Measurements from ENCODE around the gene STK32B.

DNA sequence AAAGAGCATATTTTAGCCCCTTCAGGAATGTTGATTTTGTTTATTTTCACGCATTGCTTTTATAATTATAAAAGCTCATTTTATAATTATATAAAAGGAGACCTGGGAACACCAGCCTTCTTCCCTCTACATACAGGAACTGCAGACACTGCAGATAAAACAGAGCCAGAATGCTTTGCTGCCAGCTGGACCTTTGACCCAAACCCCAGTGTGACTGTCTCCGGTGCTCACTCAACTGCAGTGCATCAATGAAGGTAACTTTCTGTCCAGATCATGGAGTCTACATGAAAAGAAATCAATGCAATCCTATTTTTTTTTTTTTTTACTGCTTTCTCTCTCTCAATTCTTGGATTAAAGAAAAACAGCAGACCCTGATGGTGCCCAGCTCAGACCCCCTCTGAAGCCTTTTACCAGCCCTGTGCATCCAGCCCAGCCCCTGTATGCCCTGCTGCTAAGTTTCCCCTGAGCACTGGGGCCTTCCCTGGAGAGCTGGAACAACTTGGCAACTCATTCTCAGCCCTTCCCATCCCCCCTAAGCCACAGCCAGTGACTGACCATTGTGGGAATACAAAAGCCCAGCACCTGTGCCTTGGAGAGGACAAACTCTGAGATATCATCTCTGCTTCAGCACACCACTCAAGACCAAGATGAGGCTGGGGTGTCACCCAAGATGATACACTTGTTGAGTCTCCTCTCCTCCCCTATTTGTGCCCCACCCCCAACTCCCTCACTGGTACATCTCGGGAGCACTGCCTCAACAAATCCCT lies 475.0 kb downstream of the STK32B start:
- no peak for TF ChIP-seq POLR2A (IDR thresholded peaks at IDR 0.05)
- TF ChIP-seq, protein P1, sequence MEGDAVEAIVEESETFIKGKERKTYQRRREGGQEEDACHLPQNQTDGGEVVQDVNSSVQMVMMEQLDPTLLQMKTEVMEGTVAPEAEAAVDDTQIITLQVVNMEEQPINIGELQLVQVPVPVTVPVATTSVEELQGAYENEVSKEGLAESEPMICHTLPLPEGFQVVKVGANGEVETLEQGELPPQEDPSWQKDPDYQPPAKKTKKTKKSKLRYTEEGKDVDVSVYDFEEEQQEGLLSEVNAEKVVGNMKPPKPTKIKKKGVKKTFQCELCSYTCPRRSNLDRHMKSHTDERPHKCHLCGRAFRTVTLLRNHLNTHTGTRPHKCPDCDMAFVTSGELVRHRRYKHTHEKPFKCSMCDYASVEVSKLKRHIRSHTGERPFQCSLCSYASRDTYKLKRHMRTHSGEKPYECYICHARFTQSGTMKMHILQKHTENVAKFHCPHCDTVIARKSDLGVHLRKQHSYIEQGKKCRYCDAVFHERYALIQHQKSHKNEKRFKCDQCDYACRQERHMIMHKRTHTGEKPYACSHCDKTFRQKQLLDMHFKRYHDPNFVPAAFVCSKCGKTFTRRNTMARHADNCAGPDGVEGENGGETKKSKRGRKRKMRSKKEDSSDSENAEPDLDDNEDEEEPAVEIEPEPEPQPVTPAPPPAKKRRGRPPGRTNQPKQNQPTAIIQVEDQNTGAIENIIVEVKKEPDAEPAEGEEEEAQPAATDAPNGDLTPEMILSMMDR (IDR thresholded peaks at IDR 0.05 in 8 of 11, conservative IDR thresholded peaks at IDR 0.05 in 3 of 11) = no peak

Measured in spleen (tissue), 7 donors.